Pancreas (tissue), 10 donors: ENCODE results near the gene PCDHA1. TPM values are rescaled to one million over a fixed set of nuclear protein-coding genes. Genes with fewer than 3 reads are reported as not detected.

Experiments used
- ATAC-seq, 4 donors: fragments of 200-7000 bp; cut with Tn5 transposase; one replicate each; pipeline versions ENCODE4 v1.8.0 to v1.9.1; 2020; ENCODE audit warnings: mild to moderate bottlenecking in 4 of 4, moderate library complexity in 4 of 4
- DNase-seq, 6 donors: peaks; one replicate each; pipeline ENCODE4 v3.0.0-alpha.2; 2020
- FAIRE-seq: peaks from 2 replicates; lab custom pipeline; 2012; peaks lifted over from hg19 to GRCh38; lab: Jason Lieb, UNC
- H3K27ac ChIP-seq, 4 donors: fragments of 200-600 bp; sonication (generic); 1 replicate in 3 of 4; 2 replicates in 1 of 4; pipeline versions ENCODE4 v1.5.0 to v1.8.0; 2020
- H3K27me3 ChIP-seq, 4 donors: fragments of 200-600 bp; one replicate each; pipeline ENCODE4 v1.8.0; 2021
- H3K36me3 ChIP-seq, 3 donors: fragments of 200-600 bp; sonication (generic) in 1 of 3; one replicate each; pipeline versions ENCODE4 v1.5.0 to v1.8.0; 2020 to 2021
- H3K4me1 ChIP-seq, 3 donors: fragments of 200-600 bp; one replicate each; pipeline ENCODE4 v1.8.0; 2021
- H3K4me3 ChIP-seq, 4 donors: fragments of 200-600 bp; sonication (generic) in 2 of 4; one replicate each; pipeline versions ENCODE4 v1.5.0 to v1.8.0; 2020 to 2021
- H3K9me3 ChIP-seq, 4 donors: fragments of 200-600 bp; one replicate each; pipeline ENCODE4 v1.8.0; 2021
- WGBS, 2 donors: extraction: QIAGEN DNeasy Blood & Tissue Kit; methylation state at CpG; one replicate each; pipeline ENCODE4 v1.1.7; 2013; 5-methylcytosine and 5-hydroxymethylcytosine counted together
- intact Hi-C, 3 donors: fragments of 100-400 bp; cut with DNase I; formaldehyde crosslinking; loops; one replicate each; pipeline versions ENCODE4 v1.11.1 to v1.14.2; 2022
- polyA plus RNA-seq, 2 donors: library from polyadenylated mRNA; stranded (reverse); fragments of 200-250 nt; gene quantifications; one replicate each; pipeline ENCODE4 v1.2.3, GENCODE V29; 2013
- total RNA-seq, 6 donors: library from RNA; stranded (reverse); fragmentation: NEBNext Ultra II Directional in 4 of 6; extraction: Animal tissue kit (Norgen Biotek cat#: 25700) in 4 of 6; gene quantifications; one replicate each; pipeline versions ENCODE4 v1.2.1 to v1.2.4, GENCODE V29; 2021 to 2023
- TF ChIP-seq, protein P1 (sequence below), 4 donors: fragments of 200-600 bp; sonication (generic) in 3 of 4; IDR thresholded peaks; one replicate each; pipeline versions ENCODE4 v1.5.0 to v1.8.0; 2021; ENCODE audit warnings: antibody characterized with exemption in 4 of 4
- donor health status: healthy with polysubstance abuse.
- donor health status: DM: no; HTN: no; CAD: no; lungs with moderate emphysema.
- donor health status: DM: no; HTN: no; CAD: no.
- donor health status: control.
- donor health status: control.
- donor health status: Bipolar disorder and iron deficiency.
- donor health status: DM: yes; HTN: yes; CAD: no.
- donor health status: DM: no; HTN: no; CAD: no.
- donor health status: DM: no; HTN: no; CAD: no.
- donor health status: DM: yes; HTN: yes; CAD: no.

PCDHA1 gene
- total and polyA plus RNA-seq, 8 donors, result 0.03 to 0.47 (median 0.09) TPM; not detected in 2

DNA sequence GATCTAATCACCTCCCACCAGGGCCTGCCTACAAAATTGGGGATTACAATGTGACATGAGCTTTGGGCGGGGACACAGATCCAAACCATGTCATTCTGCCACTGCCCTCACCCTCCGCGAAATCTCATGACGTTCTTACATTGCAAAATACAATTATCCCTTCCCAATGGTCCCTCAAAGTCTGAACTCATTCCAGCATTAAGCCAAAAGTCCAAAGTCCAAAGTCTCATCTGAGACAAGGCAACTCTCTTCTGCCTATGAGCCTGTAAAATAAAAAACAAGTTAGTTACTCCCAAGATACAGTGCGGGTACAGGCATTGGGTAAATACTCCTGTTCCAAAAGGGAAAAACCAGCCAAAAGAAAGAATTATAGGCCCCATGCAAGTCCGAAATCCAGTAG, 165.7 kb downstream of the PCDHA1 start:
- Histone ChIP-seq H3K9me3 (no peaks in the 10 kb centered on the region), H3K27me3 (no peaks in the 10 kb centered on the region), H3K27ac (no peak overlapping the region), H3K36me3 (no peaks in the 10 kb centered on the region), H3K4me3 (no peak overlapping the region), H3K4me1 (no peaks in the 10 kb centered on the region)
- ATAC-seq (no peak), DNase-seq (no peak), FAIRE-seq (no peak)
- intact Hi-C loops, result no loop called here
- 67 to 75% methylated on average over 6 of the region's 6 CpGs for WGBS, 2 donors
- TF ChIP-seq, protein P1, sequence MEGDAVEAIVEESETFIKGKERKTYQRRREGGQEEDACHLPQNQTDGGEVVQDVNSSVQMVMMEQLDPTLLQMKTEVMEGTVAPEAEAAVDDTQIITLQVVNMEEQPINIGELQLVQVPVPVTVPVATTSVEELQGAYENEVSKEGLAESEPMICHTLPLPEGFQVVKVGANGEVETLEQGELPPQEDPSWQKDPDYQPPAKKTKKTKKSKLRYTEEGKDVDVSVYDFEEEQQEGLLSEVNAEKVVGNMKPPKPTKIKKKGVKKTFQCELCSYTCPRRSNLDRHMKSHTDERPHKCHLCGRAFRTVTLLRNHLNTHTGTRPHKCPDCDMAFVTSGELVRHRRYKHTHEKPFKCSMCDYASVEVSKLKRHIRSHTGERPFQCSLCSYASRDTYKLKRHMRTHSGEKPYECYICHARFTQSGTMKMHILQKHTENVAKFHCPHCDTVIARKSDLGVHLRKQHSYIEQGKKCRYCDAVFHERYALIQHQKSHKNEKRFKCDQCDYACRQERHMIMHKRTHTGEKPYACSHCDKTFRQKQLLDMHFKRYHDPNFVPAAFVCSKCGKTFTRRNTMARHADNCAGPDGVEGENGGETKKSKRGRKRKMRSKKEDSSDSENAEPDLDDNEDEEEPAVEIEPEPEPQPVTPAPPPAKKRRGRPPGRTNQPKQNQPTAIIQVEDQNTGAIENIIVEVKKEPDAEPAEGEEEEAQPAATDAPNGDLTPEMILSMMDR (IDR thresholded peaks at IDR 0.05), result no peak

DNA sequence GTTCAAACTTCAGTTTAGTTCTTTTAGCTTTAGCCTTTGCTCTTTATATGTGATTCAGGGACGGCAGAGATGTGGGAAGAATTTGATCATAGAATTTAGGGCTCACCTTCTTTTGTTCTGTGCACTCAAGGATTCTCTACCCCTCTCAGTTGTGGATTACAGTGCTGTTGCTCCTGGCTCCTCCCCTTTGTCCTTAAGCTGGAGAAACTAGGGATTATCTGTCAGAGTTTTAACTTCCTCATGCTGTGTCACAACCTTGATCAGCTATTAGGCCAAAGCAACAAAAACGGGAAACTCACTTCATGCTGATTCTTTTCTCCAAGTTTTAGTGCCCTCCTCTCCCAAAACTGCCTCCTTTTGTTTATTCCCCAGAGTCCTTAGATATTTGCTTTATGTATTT, 167.3 kb downstream of the PCDHA1 start:
- ATAC-seq (peak in 3 of 4 donors; percentile 37 to 70 (median 42)), DNase-seq (no peak), FAIRE-seq (no peak)
- Histone ChIP-seq H3K27ac (no peak overlapping the region), H3K36me3 (no peaks in the 10 kb centered on the region), H3K27me3 (no peaks in the 10 kb centered on the region), H3K4me1 (no peaks in the 10 kb centered on the region), H3K9me3 (no peaks in the 10 kb centered on the region), H3K4me3 (no peak overlapping the region)
- TF ChIP-seq, protein P1 (IDR thresholded peaks at IDR 0.05), result no peak
- 34 to 36% methylated on average over 2 of the region's 2 CpGs for WGBS, 2 donors
- intact Hi-C loops, result no loop called here

DNA sequence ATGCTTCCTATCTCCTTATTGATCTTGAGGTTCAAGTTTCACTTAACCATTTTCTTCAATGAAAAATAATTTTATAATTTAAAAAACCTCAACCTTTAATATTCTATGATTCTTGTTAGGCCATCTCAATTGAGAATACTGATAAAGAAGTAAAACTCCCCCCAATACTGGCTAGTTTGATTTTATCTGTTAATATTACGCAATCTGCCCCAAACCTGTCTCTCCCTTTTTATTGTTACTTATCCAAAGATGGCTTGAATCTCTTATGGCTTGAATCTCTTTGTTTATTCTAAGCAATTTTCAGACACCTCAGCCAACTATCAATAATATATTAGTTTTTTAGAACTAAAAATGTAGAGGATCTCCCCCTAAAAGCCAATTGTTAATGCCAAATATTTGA, 176.2 kb downstream of the PCDHA1 start:
- ATAC-seq (no peak), DNase-seq (no peak), FAIRE-seq (no peak)
- no peaks in the 10 kb centered on the region for H3K9me3 ChIP-seq
- intact Hi-C loops, result no loop called here
- WGBS, 2 donors, result 87 to 94% methylated on average over 1 of the region's 1 CpG
- no peaks in the 10 kb centered on the region for H3K36me3 ChIP-seq
- TF ChIP-seq, protein P1 (IDR thresholded peaks at IDR 0.05), result no peak
- no peak overlapping the region for H3K27ac ChIP-seq
- H3K4me3 ChIP-seq, result no peak overlapping the region
- no peaks in the 10 kb centered on the region for H3K27me3 ChIP-seq
- no peaks in the 10 kb centered on the region for H3K4me1 ChIP-seq

DNA sequence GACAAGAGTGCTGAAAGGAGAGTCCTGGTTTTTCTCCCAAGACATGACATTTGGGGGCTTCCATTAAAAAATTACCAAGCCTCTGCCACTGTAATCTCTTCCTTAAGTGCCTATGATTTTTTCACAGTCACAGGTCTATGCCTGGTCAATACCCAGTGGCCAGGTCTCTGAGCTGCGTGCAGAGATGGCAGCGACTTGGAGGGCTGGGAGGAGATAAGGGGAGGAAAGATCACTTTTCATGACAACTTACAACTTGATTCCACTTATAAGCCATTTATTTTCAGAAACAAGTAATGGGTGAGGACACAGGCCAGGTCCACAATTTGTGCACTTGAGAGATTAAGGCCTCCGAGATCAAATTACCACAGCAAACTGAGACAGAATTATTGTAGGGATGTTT, 178.4 kb downstream of the PCDHA1 start:
- WGBS, 2 donors, result 57 to 70% methylated on average over 3 of the region's 3 CpGs
- Histone ChIP-seq H3K27ac (no peak overlapping the region), H3K27me3 (no peaks in the 10 kb centered on the region), H3K4me1 (no peaks in the 10 kb centered on the region), H3K36me3 (no peaks in the 10 kb centered on the region), H3K9me3 (no peaks in the 10 kb centered on the region), H3K4me3 (no peak overlapping the region)
- DNase-seq (no peak), ATAC-seq (no peak), FAIRE-seq (no peak)
- TF ChIP-seq, protein P1 (IDR thresholded peaks at IDR 0.05), result no peak
- intact Hi-C loops, result no loop called here

DNA sequence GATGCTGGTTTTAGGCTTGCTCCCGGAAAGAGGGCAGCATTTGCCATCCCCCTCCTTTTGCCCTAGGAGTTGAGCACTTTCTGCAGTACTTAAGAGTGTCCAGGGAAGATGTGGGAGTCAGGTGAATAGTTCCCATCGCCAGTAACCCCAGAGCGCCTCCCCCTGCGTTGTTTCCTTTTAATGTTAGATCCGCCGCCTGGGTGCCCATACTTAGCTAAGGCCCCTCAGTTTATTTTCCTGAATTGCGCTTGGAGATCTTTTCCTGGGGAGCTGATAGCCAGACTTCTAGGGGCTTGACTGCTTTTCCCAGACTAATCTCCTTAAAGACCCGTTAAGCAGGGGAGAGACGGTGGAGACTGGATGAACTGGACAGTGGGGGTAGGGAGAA, 180.0 kb downstream of the PCDHA1 start:
- Histone ChIP-seq H3K27me3 (no peaks in the 10 kb centered on the region), H3K36me3 (no peaks in the 10 kb centered on the region), H3K9me3 (no peaks in the 10 kb centered on the region), H3K4me3 (peak overlapping the region; percentile 14 to 70 (median 46)), H3K27ac (no peak overlapping the region), H3K4me1 (no peaks in the 10 kb centered on the region)
- no peak for FAIRE-seq
- intact Hi-C loops, result no loop called here
- ATAC-seq, result peak in 3 of 4 donors; percentile 40 to 48 (median 42)
- peak in 2 of 6 donors; percentile 9 to 17 for DNase-seq
- WGBS, 2 donors, result 3% methylated on average over 9 of the region's 9 CpGs
- TF ChIP-seq, protein P1 (IDR thresholded peaks at IDR 0.05), result no peak
